Mucosa of stomach (tissue), 1 donor: Measurements from ENCODE around the gene CDKN1B.

Experiments used
- H3K27me3 ChIP-seq: one replicate; pipeline ENCODE4 v1.7.0; 2013; ENCODE audit warnings: mild to moderate bottlenecking, low read length; ENCODE audit not compliant: control insufficient read depth, insufficient read depth
- H3K36me3 ChIP-seq: one replicate; pipeline ENCODE4 v1.7.0; 2013; ENCODE audit warnings: low read length; ENCODE audit not compliant: control insufficient read depth, insufficient read depth
- H3K4me1 ChIP-seq: one replicate; pipeline ENCODE4 v1.7.0; 2013; ENCODE audit warnings: mild to moderate bottlenecking, low read length; ENCODE audit not compliant: control insufficient read depth, insufficient read depth
- H3K4me3 ChIP-seq: one replicate; pipeline ENCODE4 v1.7.0; 2013; ENCODE audit warnings: low read length
- H3K9ac ChIP-seq: one replicate; pipeline ENCODE4 v1.7.0; 2013; ENCODE audit warnings: mild to moderate bottlenecking, low read length, moderate library complexity
- H3K9me3 ChIP-seq: one replicate; pipeline ENCODE4 v1.7.0; 2013; ENCODE audit warnings: mild to moderate bottlenecking, low read length, moderate library complexity; ENCODE audit not compliant: control insufficient read depth
- donor health status: Pancreatic carcinoma.

Gene CDKN1B

GRCh38 chr12:12685305-12685704 lies 31.9 kb upstream of the CDKN1B start:
- no peak overlapping the region for H3K4me3 ChIP-seq
- no peak overlapping the region for H3K9ac ChIP-seq
- H3K9me3 ChIP-seq, result no peaks in the 10 kb centered on the region
- H3K27me3 ChIP-seq, result no peaks in the 10 kb centered on the region
- no peaks in the 10 kb centered on the region for H3K4me1 ChIP-seq
- no peaks in the 10 kb centered on the region for H3K36me3 ChIP-seq

GRCh38 chr12:12686472-12686871 lies 30.7 kb upstream of the CDKN1B start:
- H3K36me3 ChIP-seq, result no peaks in the 10 kb centered on the region
- no peaks in the 10 kb centered on the region for H3K4me1 ChIP-seq
- H3K9ac ChIP-seq, result no peak overlapping the region
- H3K4me3 ChIP-seq, result no peak overlapping the region
- no peaks in the 10 kb centered on the region for H3K27me3 ChIP-seq
- H3K9me3 ChIP-seq, result no peaks in the 10 kb centered on the region

GRCh38 chr12:12686925-12687324 lies 30.2 kb upstream of the CDKN1B start:
- Histone ChIP-seq H3K36me3 (no peaks in the 10 kb centered on the region), H3K4me1 (no peaks in the 10 kb centered on the region), H3K4me3 (no peak overlapping the region), H3K27me3 (no peaks in the 10 kb centered on the region), H3K9ac (no peak overlapping the region), H3K9me3 (no peaks in the 10 kb centered on the region)

GRCh38 chr12:12689647-12690300 lies 27.4 kb upstream of the CDKN1B start:
- Histone ChIP-seq H3K27me3 (no peaks in the 10 kb centered on the region), H3K4me1 (no peaks in the 10 kb centered on the region), H3K9me3 (no peaks in the 10 kb centered on the region), H3K36me3 (no peaks in the 10 kb centered on the region), H3K9ac (no peak overlapping the region), H3K4me3 (no peak overlapping the region)

- H3K4me3 ChIP-seq, result no peak overlapping the region
- no peaks in the 10 kb centered on the region for H3K9me3 ChIP-seq
- H3K27me3 ChIP-seq, result no peaks in the 10 kb centered on the region
- H3K9ac ChIP-seq, result no peak overlapping the region
- no peaks in the 10 kb centered on the region for H3K4me1 ChIP-seq
- no peaks in the 10 kb centered on the region for H3K36me3 ChIP-seq
These were observed 25.6 kb upstream of the CDKN1B start for GRCh38 chr12:12691549-12691948.

- H3K9ac ChIP-seq, result no peak overlapping the region
- H3K4me1 ChIP-seq, result peaks cover 7% of the 10 kb centered on the region
- H3K27me3 ChIP-seq, result no peaks in the 10 kb centered on the region
- H3K9me3 ChIP-seq, result no peaks in the 10 kb centered on the region
- no peak overlapping the region for H3K4me3 ChIP-seq
- H3K36me3 ChIP-seq, result no peaks in the 10 kb centered on the region
These were observed 24.0 kb upstream of the CDKN1B start for GRCh38 chr12:12693111-12693671.

- Histone ChIP-seq H3K27me3 (no peaks in the 10 kb centered on the region), H3K9me3 (no peaks in the 10 kb centered on the region), H3K4me1 (peaks cover 7% of the 10 kb centered on the region), H3K9ac (peak overlapping the region; percentile 98), H3K4me3 (peak overlapping the region; percentile 54), H3K36me3 (no peaks in the 10 kb centered on the region)
These were observed 20.4 kb upstream of the CDKN1B start for GRCh38 chr12:12696562-12697383.

GRCh38 chr12:12699345-12699744 lies 17.8 kb upstream of the CDKN1B start:
- Histone ChIP-seq H3K4me3 (no peak overlapping the region), H3K36me3 (no peaks in the 10 kb centered on the region), H3K9ac (no peak overlapping the region), H3K9me3 (no peaks in the 10 kb centered on the region), H3K27me3 (no peaks in the 10 kb centered on the region), H3K4me1 (peaks cover 16% of the 10 kb centered on the region)

- Histone ChIP-seq H3K4me1 (peaks cover 24% of the 10 kb centered on the region), H3K9me3 (no peaks in the 10 kb centered on the region), H3K9ac (no peak overlapping the region), H3K27me3 (no peaks in the 10 kb centered on the region), H3K4me3 (no peak overlapping the region), H3K36me3 (no peaks in the 10 kb centered on the region)
These were observed 16.9 kb upstream of the CDKN1B start for GRCh38 chr12:12700254-12700653.

- no peaks in the 10 kb centered on the region for H3K36me3 ChIP-seq
- H3K27me3 ChIP-seq, result no peaks in the 10 kb centered on the region
- peaks cover 24% of the 10 kb centered on the region for H3K4me1 ChIP-seq
- no peak overlapping the region for H3K9ac ChIP-seq
- H3K4me3 ChIP-seq, result no peak overlapping the region
- no peaks in the 10 kb centered on the region for H3K9me3 ChIP-seq
These were observed 15.7 kb upstream of the CDKN1B start for GRCh38 chr12:12701457-12701856.

- no peak overlapping the region for H3K9ac ChIP-seq
- H3K36me3 ChIP-seq, result no peaks in the 10 kb centered on the region
- H3K9me3 ChIP-seq, result no peaks in the 10 kb centered on the region
These were observed 12.5 kb upstream of the CDKN1B start for GRCh38 chr12:12704593-12705230.

More at GRCh38 chr12:12704593-12705230, 12.5 kb upstream of the CDKN1B start:
- peaks cover 17% of the 10 kb centered on the region for H3K4me1 ChIP-seq
- H3K27me3 ChIP-seq, result no peaks in the 10 kb centered on the region
- H3K4me3 ChIP-seq, result no peak overlapping the region
